A549 (cell line): ENCODE measurements around the gene TPM1.

Experiments used
- EP300 ChIP-seq, 2 experiments: fragments of >200 bp; sonication (Bioruptor Twin); formaldehyde crosslinking; IDR thresholded peaks; 2 replicates in 1 of 2; 3 replicates in 1 of 2; pipeline ENCODE4 v1.6.1; 2016 to 2017
- KDM1A ChIP-seq: fragments of 200-600 bp; sonication (generic); IDR thresholded peaks from 2 replicates; pipeline ENCODE4 v1.6.1; 2016; ENCODE audit warnings: low read depth, mild to moderate bottlenecking
- SMC3 ChIP-seq: fragments of >200 bp; sonication (Bioruptor Twin); formaldehyde crosslinking; IDR thresholded peaks from 3 replicates; pipeline ENCODE4 v1.6.1; 2018; ENCODE audit warnings: inconsistent platforms
- TF ChIP-seq, protein P1 (sequence below): fragments of >200 bp; sonication (Bioruptor Twin); formaldehyde crosslinking; IDR thresholded peaks from 3 replicates; pipeline ENCODE4 v1.5.1; 2016

- TF ChIP-seq, protein P1, sequence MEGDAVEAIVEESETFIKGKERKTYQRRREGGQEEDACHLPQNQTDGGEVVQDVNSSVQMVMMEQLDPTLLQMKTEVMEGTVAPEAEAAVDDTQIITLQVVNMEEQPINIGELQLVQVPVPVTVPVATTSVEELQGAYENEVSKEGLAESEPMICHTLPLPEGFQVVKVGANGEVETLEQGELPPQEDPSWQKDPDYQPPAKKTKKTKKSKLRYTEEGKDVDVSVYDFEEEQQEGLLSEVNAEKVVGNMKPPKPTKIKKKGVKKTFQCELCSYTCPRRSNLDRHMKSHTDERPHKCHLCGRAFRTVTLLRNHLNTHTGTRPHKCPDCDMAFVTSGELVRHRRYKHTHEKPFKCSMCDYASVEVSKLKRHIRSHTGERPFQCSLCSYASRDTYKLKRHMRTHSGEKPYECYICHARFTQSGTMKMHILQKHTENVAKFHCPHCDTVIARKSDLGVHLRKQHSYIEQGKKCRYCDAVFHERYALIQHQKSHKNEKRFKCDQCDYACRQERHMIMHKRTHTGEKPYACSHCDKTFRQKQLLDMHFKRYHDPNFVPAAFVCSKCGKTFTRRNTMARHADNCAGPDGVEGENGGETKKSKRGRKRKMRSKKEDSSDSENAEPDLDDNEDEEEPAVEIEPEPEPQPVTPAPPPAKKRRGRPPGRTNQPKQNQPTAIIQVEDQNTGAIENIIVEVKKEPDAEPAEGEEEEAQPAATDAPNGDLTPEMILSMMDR = no peak
- TF ChIP-seq EP300 (IDR thresholded peaks at IDR 0.05) (no peak), SMC3 (0 out of 3 replicates have a peak, but pooled peaks have one; percentile 1), KDM1A (no peak)
These were observed 959 bp downstream of the TPM1 start for GRCh38 chr15:63043335-63044076.
